Mesenchymal stem cell (in vitro differentiated cells and primary cell): ENCODE data around the gene BAIAP3.

Experiments
- DNase-seq: peaks from one replicate; pipeline ENCODE4 v3.0.0-alpha.2; 2013
- H2AFZ ChIP-seq: one replicate; pipeline ENCODE4 v1.6.1; 2013; ENCODE audit warnings: low read depth, mild to moderate bottlenecking, control low read depth, inconsistent platforms, low read length, moderate library complexity
- H2AK5ac ChIP-seq: 2 replicates; pipeline ENCODE4 v1.6.1; 2013; ENCODE audit warnings: low read length, moderate library complexity, mild to moderate bottlenecking, inconsistent platforms; ENCODE audit not compliant: severe bottlenecking
- H2BK120ac ChIP-seq: one replicate; pipeline ENCODE4 v1.6.1; 2013; ENCODE audit warnings: low read depth, mild to moderate bottlenecking, inconsistent platforms, low read length, moderate library complexity
- H2BK12ac ChIP-seq, 2 experiments: one replicate each; pipeline ENCODE4 v1.6.1; 2013; ENCODE audit warnings: inconsistent platforms in 2 of 2, low read length in 2 of 2, mild to moderate bottlenecking in 2 of 2, moderate library complexity in 2 of 2, control low read depth in 1 of 2
- H2BK15ac ChIP-seq: one replicate; pipeline ENCODE4 v1.6.1; 2013; ENCODE audit warnings: mild to moderate bottlenecking, low read depth, inconsistent platforms; ENCODE audit not compliant: poor library complexity, severe bottlenecking
- H2BK5ac ChIP-seq: 2 replicates; pipeline ENCODE4 v1.6.1; 2013; ENCODE audit warnings: low read depth, mild to moderate bottlenecking, low read length, control low read depth, inconsistent platforms; ENCODE audit not compliant: poor library complexity, severe bottlenecking
- H3K14ac ChIP-seq, 2 experiments: one replicate each; pipeline ENCODE4 v1.6.1; 2013; ENCODE audit warnings: inconsistent platforms in 2 of 2, low read length in 2 of 2, control low read depth in 1 of 2, mild to moderate bottlenecking in 1 of 2, moderate library complexity in 1 of 2
- H3K18ac ChIP-seq, 2 experiments: one replicate each; pipeline ENCODE4 v1.6.1; 2013; ENCODE audit warnings: inconsistent platforms in 2 of 2, low read length in 2 of 2, control low read depth in 1 of 2, low read depth in 1 of 2, mild to moderate bottlenecking in 1 of 2
- H3K23ac ChIP-seq, 2 experiments: one replicate each; pipeline ENCODE4 v1.6.1; 2013; ENCODE audit warnings: inconsistent platforms in 2 of 2, low read length in 2 of 2, mild to moderate bottlenecking in 2 of 2, moderate library complexity in 2 of 2, control low read depth in 1 of 2
- H3K27ac ChIP-seq: 2 replicates; pipeline ENCODE4 v1.5.1; 2013; ENCODE audit warnings: mild to moderate bottlenecking, moderate library complexity, low read length, control low read depth, inconsistent platforms; ENCODE audit not compliant: poor library complexity, severe bottlenecking
- H3K27me3 ChIP-seq, 2 experiments: 2 replicates each; pipeline versions ENCODE4 v1.6.1 to v1.7.0; 2013; ENCODE audit warnings: low read length in 2 of 2, mild to moderate bottlenecking in 2 of 2, moderate library complexity in 2 of 2, control low read depth in 1 of 2, inconsistent platforms in 1 of 2; ENCODE audit not compliant: control insufficient read depth in 1 of 2, insufficient read depth in 1 of 2
- H3K36me3 ChIP-seq, 2 experiments: 2 replicates each; pipeline versions ENCODE4 v1.6.1 to v1.7.0; 2013; ENCODE audit warnings: low read length in 2 of 2, control low read depth in 1 of 2, inconsistent platforms in 1 of 2, low read depth in 1 of 2, mild to moderate bottlenecking in 1 of 2; ENCODE audit not compliant: insufficient read depth in 2 of 2, control insufficient read depth in 1 of 2
- H3K4ac ChIP-seq, 2 experiments: one replicate each; pipeline ENCODE4 v1.6.1; 2013; ENCODE audit warnings: inconsistent platforms in 2 of 2, low read length in 2 of 2, mild to moderate bottlenecking in 2 of 2, moderate library complexity in 2 of 2, control low read depth in 1 of 2, low read depth in 1 of 2
- H3K4me1 ChIP-seq: 2 replicates; pipeline ENCODE4 v1.6.1; 2013; ENCODE audit warnings: low read depth, low read length, control low read depth; ENCODE audit not compliant: control insufficient read depth, insufficient read depth
- H3K4me2 ChIP-seq: 2 replicates; pipeline ENCODE4 v1.6.1; 2013; ENCODE audit warnings: low read length, mild to moderate bottlenecking, inconsistent platforms; ENCODE audit not compliant: poor library complexity, severe bottlenecking
- H3K4me3 ChIP-seq, 2 experiments: 2 replicates each; pipeline versions ENCODE4 v1.5.1 to v1.7.0; 2013; ENCODE audit warnings: low read length in 2 of 2, mild to moderate bottlenecking in 2 of 2, control low read depth in 1 of 2, low read depth in 1 of 2; ENCODE audit not compliant: insufficient read depth in 1 of 2
- H3K79me1 ChIP-seq: replicated peaks from 2 replicates; pipeline ENCODE4 v1.6.1; 2013; ENCODE audit warnings: mild to moderate bottlenecking, control low read depth, low read length, inconsistent platforms; ENCODE audit not compliant: poor library complexity, severe bottlenecking
- H3K9ac ChIP-seq: 2 replicates; pipeline ENCODE4 v1.7.0; 2013; ENCODE audit warnings: mild to moderate bottlenecking, low read length, moderate library complexity
- H3K9me3 ChIP-seq: 2 replicates; pipeline ENCODE4 v1.7.0; 2013; ENCODE audit warnings: mild to moderate bottlenecking, low read length; ENCODE audit not compliant: control insufficient read depth
- H4K8ac ChIP-seq: one replicate; pipeline ENCODE4 v1.6.1; 2013; ENCODE audit warnings: inconsistent platforms, mild to moderate bottlenecking, low read length, moderate library complexity
- H4K91ac ChIP-seq: one replicate; pipeline ENCODE4 v1.6.1; 2013; ENCODE audit warnings: mild to moderate bottlenecking, low read length, inconsistent platforms
- WGBS: methylation state at CpG from one replicate; pipeline ENCODE4 v1.1.7; 2013; ENCODE audit warnings: mixed read lengths; 5-methylcytosine and 5-hydroxymethylcytosine counted together

Gene BAIAP3

DNA sequence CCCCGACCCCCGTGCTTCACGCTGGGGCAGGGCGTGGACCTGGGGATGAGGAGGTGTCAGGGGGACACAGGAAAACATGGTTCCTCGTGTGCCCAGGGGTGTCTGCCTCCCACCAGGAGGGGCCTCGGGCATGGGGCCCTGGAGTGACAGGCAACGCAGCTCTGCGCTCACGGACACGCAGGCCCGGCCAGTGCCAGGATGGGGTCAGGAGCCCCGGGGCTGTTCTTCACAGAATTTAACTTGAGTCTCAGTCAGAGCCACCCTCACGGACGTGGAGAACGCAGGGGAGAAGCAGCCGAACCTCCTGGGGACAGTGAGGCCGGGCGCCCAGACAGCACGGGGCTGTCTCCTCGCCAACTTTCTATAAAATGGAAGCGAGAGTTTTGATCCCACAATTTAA lies 64.3 kb downstream of the BAIAP3 start:
- DNase-seq = no peak
- Histone ChIP-seq H4K91ac (no peak overlapping the region), H3K4ac (no peak overlapping the region), H3K27me3 (no peaks in the 10 kb centered on the region), H3K27ac (no peak overlapping the region), H2BK15ac (no peak overlapping the region), H3K9ac (no peak overlapping the region), H3K14ac (no peak overlapping the region), H4K8ac (no peak overlapping the region), H2BK5ac (no peak overlapping the region), H3K4me1 (peaks cover 2% of the 10 kb centered on the region), H3K36me3 (peaks cover 65 to 78% of the 10 kb centered on the region in 2 experiments), H3K79me1 (no peaks in the 10 kb centered on the region), H2AFZ (no peak overlapping the region), H2AK5ac (no peak overlapping the region), H3K23ac (no peak overlapping the region), H2BK120ac (no peak overlapping the region), H2BK12ac (no peak overlapping the region), H3K9me3 (no peaks in the 10 kb centered on the region), H3K4me2 (no peak overlapping the region), H3K4me3 (no peak overlapping the region), H3K18ac (no peak overlapping the region)
- WGBS = 93% methylated on average over 19 of the region's 21 CpGs

DNA sequence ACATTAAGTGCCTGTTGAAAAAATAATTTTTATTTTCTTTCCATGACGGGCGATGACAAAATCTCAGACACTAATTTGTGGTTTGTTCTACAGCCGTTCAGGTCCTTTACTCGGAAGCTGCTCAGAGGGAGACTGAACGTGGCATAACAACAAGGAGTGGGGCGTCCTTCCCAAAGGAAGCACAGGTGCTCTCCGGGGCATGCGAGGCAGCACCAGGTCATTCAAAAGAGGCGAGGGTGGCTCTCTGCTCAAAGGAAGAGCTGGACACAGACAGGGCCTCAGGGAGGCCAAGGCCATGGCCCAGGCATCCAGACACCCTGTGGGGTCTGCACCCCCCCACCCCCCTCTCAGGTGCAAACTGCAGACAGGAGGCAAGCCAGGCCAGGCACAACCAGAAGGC lies 64.9 kb downstream of the BAIAP3 start:
- no peak overlapping the region for H3K4me3 ChIP-seq
- H2AFZ ChIP-seq = no peak overlapping the region
- H3K9me3 ChIP-seq = no peaks in the 10 kb centered on the region
- H3K36me3 ChIP-seq = peaks cover 64 to 78% of the 10 kb centered on the region in 2 experiments
- no peak overlapping the region for H3K14ac ChIP-seq
- no peak overlapping the region for H2AK5ac ChIP-seq
- H3K23ac ChIP-seq = no peak overlapping the region
- no peak overlapping the region for H2BK12ac ChIP-seq
- no peak overlapping the region for H2BK15ac ChIP-seq
- 95% methylated on average over 9 of the region's 9 CpGs for WGBS
- H3K4me1 ChIP-seq = peaks cover 2% of the 10 kb centered on the region
- H3K18ac ChIP-seq = no peak overlapping the region
- H4K91ac ChIP-seq = no peak overlapping the region
- no peak overlapping the region for H4K8ac ChIP-seq
- DNase-seq = no peak
- H3K9ac ChIP-seq = no peak overlapping the region
- no peak overlapping the region for H3K27ac ChIP-seq
- H3K4me2 ChIP-seq = no peak overlapping the region
- H3K79me1 ChIP-seq = peaks cover 4% of the 10 kb centered on the region
- no peak overlapping the region for H2BK5ac ChIP-seq
- H2BK120ac ChIP-seq = no peak overlapping the region
- no peak overlapping the region for H3K4ac ChIP-seq
- no peaks in the 10 kb centered on the region for H3K27me3 ChIP-seq
